ENCODE data around the gene BSN. TPM values are rescaled to one million over a fixed set of nuclear protein-coding genes. Genes with fewer than 3 reads are reported as not detected.

BSN gene
- total RNA-seq, 1 donor from 2014 or later: 46.9 TPM

GRCh38 chr3:49512781-49513355 is 41.4 kb upstream of the BSN start:
- no peaks in the 10 kb centered on the region for H3K4me1 Mint-ChIP-seq (ENCODE audit: low read depth, unreplicated experiment)
- no peaks in the 10 kb centered on the region for H3K9me3 Mint-ChIP-seq (ENCODE audit: unreplicated experiment)
- no peaks in the 10 kb centered on the region for H3K36me3 Mint-ChIP-seq (ENCODE audit: unreplicated experiment)
- no peak for TF ChIP-seq CTCF (IDR thresholded peaks at IDR 0.05; ENCODE audit: partially characterized antibody, unreplicated experiment)
- no peak for DNase-seq
- H3K27me3 Mint-ChIP-seq (ENCODE audit: unreplicated experiment): no peaks in the 10 kb centered on the region
- no peak overlapping the region for H3K27ac Mint-ChIP-seq (ENCODE audit: unreplicated experiment)
- no peak overlapping the region for H3K4me3 Mint-ChIP-seq (ENCODE audit: unreplicated experiment)

GRCh38 chr3:49513494-49514124 is 40.7 kb upstream of the BSN start:
- Mint-ChIP-seq H3K27me3 (ENCODE audit: unreplicated experiment) (no peaks in the 10 kb centered on the region), H3K4me1 (ENCODE audit: low read depth, unreplicated experiment) (no peaks in the 10 kb centered on the region), H3K36me3 (ENCODE audit: unreplicated experiment) (no peaks in the 10 kb centered on the region), H3K27ac (ENCODE audit: unreplicated experiment) (no peak overlapping the region), H3K4me3 (ENCODE audit: unreplicated experiment) (no peak overlapping the region), H3K9me3 (ENCODE audit: unreplicated experiment) (no peaks in the 10 kb centered on the region)
- no peak for TF ChIP-seq CTCF (IDR thresholded peaks at IDR 0.05; ENCODE audit: partially characterized antibody, unreplicated experiment)
- DNase-seq: no peak

GRCh38 chr3:49518016-49518415 is 36.3 kb upstream of the BSN start:
- Mint-ChIP-seq H3K36me3 (ENCODE audit: unreplicated experiment) (no peaks in the 10 kb centered on the region), H3K27me3 (ENCODE audit: unreplicated experiment) (no peaks in the 10 kb centered on the region), H3K4me1 (ENCODE audit: low read depth, unreplicated experiment) (peaks cover 9% of the 10 kb centered on the region), H3K27ac (ENCODE audit: unreplicated experiment) (no peak overlapping the region), H3K4me3 (ENCODE audit: unreplicated experiment) (no peak overlapping the region), H3K9me3 (ENCODE audit: unreplicated experiment) (no peaks in the 10 kb centered on the region)
- no peak for TF ChIP-seq CTCF (IDR thresholded peaks at IDR 0.05; ENCODE audit: partially characterized antibody, unreplicated experiment)
- DNase-seq: no peak

DNA sequence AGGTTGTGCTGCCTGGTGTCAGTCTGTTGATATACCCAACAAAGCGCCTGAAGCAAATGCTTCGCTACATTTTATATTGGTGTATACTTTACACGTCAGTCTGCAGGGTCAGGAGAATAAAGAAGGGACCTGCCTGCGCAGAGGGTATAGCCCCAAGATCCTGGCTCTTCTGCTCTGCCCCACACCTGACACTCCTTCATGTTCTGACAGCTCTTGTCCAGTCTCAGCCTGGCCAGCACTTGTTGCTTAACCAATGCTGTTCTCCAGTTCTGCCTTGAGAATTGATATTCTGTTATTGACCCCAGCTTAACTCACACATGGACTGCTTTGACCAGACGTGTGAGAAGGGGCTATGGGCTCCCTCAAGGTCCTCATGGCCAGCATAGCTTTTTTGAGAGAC is 35.8 kb upstream of the BSN start:
- TF ChIP-seq CTCF (IDR thresholded peaks at IDR 0.05; ENCODE audit: partially characterized antibody, unreplicated experiment): no peak
- no peaks in the 10 kb centered on the region for H3K36me3 Mint-ChIP-seq (ENCODE audit: unreplicated experiment)
- peaks cover 9% of the 10 kb centered on the region for H3K4me1 Mint-ChIP-seq (ENCODE audit: low read depth, unreplicated experiment)
- no peak overlapping the region for H3K27ac Mint-ChIP-seq (ENCODE audit: unreplicated experiment)
- H3K4me3 Mint-ChIP-seq (ENCODE audit: unreplicated experiment): no peak overlapping the region
- DNase-seq: no peak
- peaks cover 3% of the 10 kb centered on the region for H3K27me3 Mint-ChIP-seq (ENCODE audit: unreplicated experiment)
- H3K9me3 Mint-ChIP-seq (ENCODE audit: unreplicated experiment): no peaks in the 10 kb centered on the region

- Mint-ChIP-seq H3K36me3 (ENCODE audit: unreplicated experiment) (no peaks in the 10 kb centered on the region), H3K9me3 (ENCODE audit: unreplicated experiment) (no peaks in the 10 kb centered on the region), H3K4me1 (ENCODE audit: low read depth, unreplicated experiment) (peaks cover 9% of the 10 kb centered on the region), H3K27ac (ENCODE audit: unreplicated experiment) (no peak overlapping the region), H3K27me3 (ENCODE audit: unreplicated experiment) (peaks cover 3% of the 10 kb centered on the region), H3K4me3 (ENCODE audit: unreplicated experiment) (no peak overlapping the region)
- DNase-seq: no peak
- TF ChIP-seq CTCF (IDR thresholded peaks at IDR 0.05; ENCODE audit: partially characterized antibody, unreplicated experiment): no peak
Measured at GRCh38 chr3:49519296-49519695, 35.0 kb upstream of the BSN start.

Measured in glutamatergic neuron (in vitro differentiated cells).